Heart right ventricle (tissue), 16 donors: Measurements from ENCODE around the gene RTP1. TPM values are rescaled to one million over a fixed set of nuclear protein-coding genes. Genes with fewer than 3 reads are reported as not detected.
A peak's percentile ranks its signal among the peaks of the same experiment; 100 is the strongest.

Source experiments
- ATAC-seq, 8 donors: fragments of 200-7000 bp; cut with Tn5 transposase; one replicate each; pipeline ENCODE4 v1.9.1; 2020; ENCODE audit warnings: mild to moderate bottlenecking in 8 of 8, moderate library complexity in 8 of 8, moderate number of reproducible peaks in 1 of 8
- DNase-seq, 2 donors: peaks; one replicate each; pipeline ENCODE4 v3.0.0-alpha.2; 2020
- H3K27ac ChIP-seq, 10 donors: fragments of 200-600 bp; sonication (generic) in 2 of 10; one replicate each; pipeline versions ENCODE4 v1.5.0 to v1.8.0; 2020 to 2022; ENCODE audit warnings: mild to moderate bottlenecking in 3 of 10
- H3K27me3 ChIP-seq, 7 donors: fragments of 200-600 bp; one replicate each; pipeline ENCODE4 v1.8.0; 2021 to 2022; ENCODE audit warnings: mild to moderate bottlenecking in 2 of 7
- H3K36me3 ChIP-seq, 9 donors: fragments of 200-600 bp; sonication (generic) in 1 of 9; one replicate each; pipeline versions ENCODE4 v1.5.0 to v1.8.0; 2020 to 2022; ENCODE audit warnings: mild to moderate bottlenecking in 2 of 9
- H3K4me1 ChIP-seq, 9 donors: fragments of 200-600 bp; sonication (generic) in 1 of 9; one replicate each; pipeline versions ENCODE4 v1.5.0 to v1.8.0; 2020 to 2022; ENCODE audit warnings: mild to moderate bottlenecking in 4 of 9
- H3K4me3 ChIP-seq, 10 donors: fragments of 200-600 bp; sonication (generic) in 2 of 10; one replicate each; pipeline versions ENCODE4 v1.5.0 to v1.8.0; 2020 to 2022; ENCODE audit warnings: mild to moderate bottlenecking in 7 of 10, moderate library complexity in 2 of 10
- H3K9me3 ChIP-seq, 11 donors: fragments of 200-600 bp in 10 of 11; sonication (generic) in 2 of 11; one replicate each; pipeline versions ENCODE4 v1.5.0 to v1.8.0; 2013 to 2022; ENCODE audit warnings: mild to moderate bottlenecking in 2 of 11, control low read depth in 1 of 11, moderate library complexity in 1 of 11
- CTCF ChIP-seq, 9 donors: fragments of 200-600 bp; sonication (generic) in 2 of 9; IDR thresholded peaks; one replicate each; pipeline versions ENCODE4 v1.5.0 to v1.8.0; 2021 to 2022; ENCODE audit warnings: antibody characterized with exemption in 9 of 9, mild to moderate bottlenecking in 5 of 9, moderate library complexity in 1 of 9
- WGBS, 2 donors: extraction: QIAGEN DNeasy Blood & Tissue Kit; methylation state at CpG; one replicate each; pipeline ENCODE4 v1.1.7; 2013; ENCODE audit warnings: inconsistent platforms in 1 of 2; 5-methylcytosine and 5-hydroxymethylcytosine counted together
- intact Hi-C, 10 donors: fragments of 100-400 bp; cut with DNase I; formaldehyde crosslinking; loops; one replicate each; pipeline versions ENCODE4 v1.11.1 to v1.14.2; 2022
- polyA plus RNA-seq, 2 donors: library from polyadenylated mRNA; stranded (reverse); fragments of 200-250 nt; gene quantifications; one replicate each; pipeline ENCODE4 v1.2.3, GENCODE V29; 2013
- total RNA-seq, 10 donors: library from RNA; stranded (reverse); fragmentation: NEBNext Ultra II Directional in 3 of 10; extraction: Animal tissue kit (Norgen Biotek cat#: 25700) in 3 of 10; gene quantifications; one replicate each; pipeline versions ENCODE4 v1.2.1 to v1.2.4, GENCODE V29; 2021 to 2023
- donor health status: Arrhythmogenic right ventricular cardiomyopathy.
- donor health status: ischemic (EF 13 %, LVEDD 7.1; RV severe dilation, severe dysfunction).
- donor health status: healthy with polysubstance abuse.
- donor health status: DM: no; HTN: yes; CAD: no.
- donor health status: DM: no; HTN: no; CAD: no.
- donor health status: ischemic (EF 25% LVEDD 6.9; RV normal size, moderate dysfunction).
- donor health status: ischemic (EF 25% LVEDD 5.7; RV mildly dilated, moderate dysfunction).
- donor health status: healthy.
- donor health status: DM: yes; HTN: yes; CAD: no.
- donor health status: Ischemic cardiomyopathy.
- donor health status: ischemic (EF 35%, LVEDD 5.7; RV mildly dilated, moderate dysfunction).
- donor health status: nonischemic (EF 11% LVEDD 7.7; RV severe dilation, severe dysfunction).
- donor health status: DM: yes; HTN: yes; CAD: no.
- donor health status: PGD.
- donor health status: ischemic (EF 29% LVEDD 5.4; RV normal size, mild dysfunction).
- donor health status: nonischemic (EF 23%, LVEDD 6.1; RV moderate dilation, normal function).

RTP1 gene
- total and polyA plus RNA-seq, 12 donors: 0.11 TPM; not detected in 11

GRCh38 chr3:187186801-187187421, 10.4 kb upstream of the RTP1 start:
- intact Hi-C loops: no loop called here
- TF ChIP-seq CTCF (IDR thresholded peaks at IDR 0.05): no peak
- Histone ChIP-seq H3K9me3 (no peaks in the 10 kb centered on the region), H3K27ac (peak overlapping the region; percentile 71 to 95 (median 90)), H3K36me3 (no peaks in the 10 kb centered on the region), H3K4me3 (no peak overlapping the region), H3K27me3 (peaks cover 0 to 17% (median 0%) of the 10 kb centered on the region in 7 donors), H3K4me1 (peaks cover 0 to 59% (median 27%) of the 10 kb centered on the region in 9 donors)
- DNase-seq (peak; percentile 31 to 77), ATAC-seq (peak; percentile 92 to 97 (median 96))
- 38 to 41% methylated on average over 5 of the region's 5 CpGs for WGBS, 2 donors

- intact Hi-C loops: no loop called here
- peak overlapping the region in 2 of 10 donors; percentile 17 to 90 for H3K27ac ChIP-seq
- no peak for ATAC-seq
- no peaks in the 10 kb centered on the region for H3K36me3 ChIP-seq
- peaks cover 0 to 42% (median 16%) of the 10 kb centered on the region in 9 donors for H3K4me1 ChIP-seq
- DNase-seq: no peak
- H3K27me3 ChIP-seq: peaks cover 0 to 23% (median 0%) of the 10 kb centered on the region in 7 donors
- WGBS, 2 donors: 46 to 48% methylated on average over 2 of the region's 2 CpGs
- no peaks in the 10 kb centered on the region for H3K9me3 ChIP-seq
- H3K4me3 ChIP-seq: no peak overlapping the region
- TF ChIP-seq CTCF (IDR thresholded peaks at IDR 0.05): no peak
These were observed 8.4 kb upstream of the RTP1 start for GRCh38 chr3:187188931-187189330.

- no peak for TF ChIP-seq CTCF (IDR thresholded peaks at IDR 0.05)
- peaks cover 0 to 23% (median 0%) of the 10 kb centered on the region in 7 donors for H3K27me3 ChIP-seq
- ATAC-seq (no peak), DNase-seq (no peak)
- no peaks in the 10 kb centered on the region for H3K9me3 ChIP-seq
- intact Hi-C loops: no loop called here
- no peaks in the 10 kb centered on the region for H3K36me3 ChIP-seq
- no peak overlapping the region for H3K27ac ChIP-seq
- H3K4me1 ChIP-seq: peaks cover 0 to 34% (median 10%) of the 10 kb centered on the region in 9 donors
- WGBS, 2 donors: 86 to 89% methylated on average over 1 of the region's 1 CpG
- H3K4me3 ChIP-seq: no peak overlapping the region
These were observed 6.0 kb upstream of the RTP1 start for GRCh38 chr3:187191271-187191670.

GRCh38 chr3:187193181-187193580, 4.1 kb upstream of the RTP1 start:
- Histone ChIP-seq H3K4me3 (no peak overlapping the region), H3K36me3 (no peaks in the 10 kb centered on the region), H3K4me1 (peaks cover 0 to 15% (median 0%) of the 10 kb centered on the region in 9 donors), H3K27me3 (peaks cover 0 to 23% (median 0%) of the 10 kb centered on the region in 7 donors), H3K9me3 (no peaks in the 10 kb centered on the region), H3K27ac (no peak overlapping the region)
- intact Hi-C loops: no loop called here
- no peak for TF ChIP-seq CTCF (IDR thresholded peaks at IDR 0.05)
- ATAC-seq (no peak), DNase-seq (no peak)
